GM12864 (cell line): Measurements from ENCODE around the gene THRB.

Experiments
- DNase-seq: peaks from one replicate; pipeline ENCODE4 v3.0.0-alpha.2; 2011; ENCODE audit warnings: low read depth
- H3K4me3 ChIP-seq: 2 replicates; pipeline ENCODE4 v1.5.1; 2011; ENCODE audit warnings: mild to moderate bottlenecking, low read depth, low read length, control low read depth
- CTCF ChIP-seq: IDR thresholded peaks from 2 replicates; pipeline ENCODE4 v1.5.1; 2011; ENCODE audit warnings: low read depth, mild to moderate bottlenecking, moderate library complexity, low read length, control low read depth, inconsistent platforms; ENCODE audit errors: missing control alignments

Gene THRB

GRCh38 chr3:24396338-24396737, 98.3 kb downstream of the THRB start:
- no peak for TF ChIP-seq CTCF
- DNase-seq = no peak

GRCh38 chr3:24394754-24395153, 99.9 kb downstream of the THRB start:
- DNase-seq = no peak
- no peak overlapping the region for H3K4me3 ChIP-seq
- no peak for TF ChIP-seq CTCF

More at GRCh38 chr3:24396338-24396737, 98.3 kb downstream of the THRB start:
- no peak overlapping the region for H3K4me3 ChIP-seq

GRCh38 chr3:24393316-24393715, 101.3 kb downstream of the THRB start:
- no peak for DNase-seq
- H3K4me3 ChIP-seq = no peak overlapping the region
- no peak for TF ChIP-seq CTCF

- no peak for DNase-seq
- H3K4me3 ChIP-seq = no peak overlapping the region
- TF ChIP-seq CTCF = no peak
Measured at GRCh38 chr3:24390169-24391130, 104.2 kb downstream of the THRB start.

- no peak for DNase-seq
- H3K4me3 ChIP-seq = no peak overlapping the region
- no peak for TF ChIP-seq CTCF
Measured at GRCh38 chr3:24389108-24390090, 105.3 kb downstream of the THRB start.

GRCh38 chr3:24388611-24389010, 106.0 kb downstream of the THRB start:
- no peak for TF ChIP-seq CTCF
- DNase-seq = no peak
- no peak overlapping the region for H3K4me3 ChIP-seq
